Measurements from ENCODE around the gene CIAO3.

GRCh38 chr16:764848-765487 is 24.2 kb upstream of the CIAO3 start:
- TF ChIP-seq POLR2A (IDR thresholded peaks at IDR 0.05): no peak
- TF ChIP-seq, protein P1, sequence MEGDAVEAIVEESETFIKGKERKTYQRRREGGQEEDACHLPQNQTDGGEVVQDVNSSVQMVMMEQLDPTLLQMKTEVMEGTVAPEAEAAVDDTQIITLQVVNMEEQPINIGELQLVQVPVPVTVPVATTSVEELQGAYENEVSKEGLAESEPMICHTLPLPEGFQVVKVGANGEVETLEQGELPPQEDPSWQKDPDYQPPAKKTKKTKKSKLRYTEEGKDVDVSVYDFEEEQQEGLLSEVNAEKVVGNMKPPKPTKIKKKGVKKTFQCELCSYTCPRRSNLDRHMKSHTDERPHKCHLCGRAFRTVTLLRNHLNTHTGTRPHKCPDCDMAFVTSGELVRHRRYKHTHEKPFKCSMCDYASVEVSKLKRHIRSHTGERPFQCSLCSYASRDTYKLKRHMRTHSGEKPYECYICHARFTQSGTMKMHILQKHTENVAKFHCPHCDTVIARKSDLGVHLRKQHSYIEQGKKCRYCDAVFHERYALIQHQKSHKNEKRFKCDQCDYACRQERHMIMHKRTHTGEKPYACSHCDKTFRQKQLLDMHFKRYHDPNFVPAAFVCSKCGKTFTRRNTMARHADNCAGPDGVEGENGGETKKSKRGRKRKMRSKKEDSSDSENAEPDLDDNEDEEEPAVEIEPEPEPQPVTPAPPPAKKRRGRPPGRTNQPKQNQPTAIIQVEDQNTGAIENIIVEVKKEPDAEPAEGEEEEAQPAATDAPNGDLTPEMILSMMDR (IDR thresholded peaks at IDR 0.05): no peak

Measured in prostate gland (tissue), 2 donors.